HCT116 (cell line): ENCODE results near the gene CCDC106. TPM values are rescaled to one million over a fixed set of nuclear protein-coding genes. Genes with fewer than 3 reads are reported as not detected.
A peak's percentile ranks its signal among the peaks of the same experiment; 100 is the strongest.

Experiments
- ATAC-seq: fragments of 200-7000 bp; cut with Tn5 transposase; 2 replicates; pipeline ENCODE4 v1.9.1; 2020; ENCODE audit warnings: mild to moderate bottlenecking, moderate library complexity
- BruUV-seq: library from RNA; stranded (reverse); fragments of 400-500 nt; replicated peaks from 2 replicates; lab custom pipeline; 2021; lab: Mats Ljungman, UMichigan
- CTCF ChIA-PET: fragments of 300-600 bp; sonication (Branson Sonifier 250); formaldehyde crosslinking; loops from one replicate; lab custom pipeline; 2021; ENCODE audit warnings: antibody characterized with exemption; lab: Charles Lee
- POLR2A ChIA-PET: fragments of 300-600, 350-600 bp; sonication (Branson Sonifier 250); formaldehyde crosslinking; loops from one replicate; lab custom pipeline; 2021; ENCODE audit warnings: antibody characterized with exemption; lab: Charles Lee
- RAD21 ChIA-PET, 2 experiments: fragments of 300-600 bp; sonication (Branson Sonifier 250); formaldehyde crosslinking; loops; one replicate each; lab custom pipeline; 2023; ENCODE audit warnings: low total read pairs in 2 of 2; ENCODE audit not compliant: uncharacterized antibody in 2 of 2, unreplicated experiment in 2 of 2, low non-redundant PET in 1 of 2; lab: Charles Lee
- DNase-seq: peaks from one replicate; pipeline ENCODE4 v3.0.0-alpha.2; 2010; ENCODE audit warnings: low read depth, low spot score
- H2AFZ ChIP-seq: fragments of 200-600 bp; shearing (Covaris generic), sonication (generic); 2 replicates; pipeline ENCODE4 v1.6.1; 2017; ENCODE audit warnings: low read depth, mixed run types, mixed read lengths, antibody characterized with exemption, low read length; ENCODE audit not compliant: poor library complexity, severe bottlenecking
- H3K27ac ChIP-seq: 2 replicates; pipeline ENCODE4 v1.5.1; 2012; ENCODE audit warnings: low read depth, low read length
- H3K27me3 ChIP-seq: fragments of 200-600 bp; sonication (generic); 2 replicates; pipeline ENCODE4 v1.6.1; 2016; ENCODE audit warnings: mixed run types, low read length, mixed read lengths; ENCODE audit not compliant: insufficient read depth
- H3K36me3 ChIP-seq, 2 experiments: fragments of 200-500 bp in 1 of 2; fragments of 200-600 bp in 1 of 2; sonication (Bioruptor generic) in 1 of 2; sonication (generic) in 1 of 2; 2 replicates each; pipeline versions ENCODE4 v1.5.1 to v1.6.1; 2014 to 2016; ENCODE audit warnings: low read length in 2 of 2, inconsistent platforms in 1 of 2, mixed read lengths in 1 of 2, mixed run types in 1 of 2; ENCODE audit not compliant: insufficient read depth in 2 of 2, control insufficient read depth in 1 of 2
- H3K4me1 ChIP-seq, 2 experiments: fragments of 200-600 bp in 1 of 2; sonication (generic) in 1 of 2; 2 replicates each; pipeline versions ENCODE4 v1.5.1 to v1.6.1; 2012 to 2017; ENCODE audit warnings: low read length in 2 of 2, inconsistent platforms in 1 of 2, mild to moderate bottlenecking in 1 of 2, mixed read lengths in 1 of 2, mixed run types in 1 of 2, moderate library complexity in 1 of 2; ENCODE audit not compliant: insufficient read depth in 2 of 2, control insufficient read depth in 1 of 2
- H3K4me2 ChIP-seq: fragments of 200-600 bp; sonication (generic); 2 replicates; pipeline ENCODE4 v1.6.1; 2017; ENCODE audit warnings: mixed run types, low read length, mixed read lengths
- H3K4me3 ChIP-seq, 2 experiments: fragments of 200-600 bp in 1 of 2; sonication (generic) in 1 of 2; replicated peaks in 1 of 2; 2 replicates each; pipeline ENCODE4 v1.5.1; 2011 to 2016; ENCODE audit warnings: low read length in 2 of 2, control low read depth in 1 of 2, low read depth in 1 of 2, mild to moderate bottlenecking in 1 of 2, mixed read lengths in 1 of 2, mixed run types in 1 of 2
- H3K79me2 ChIP-seq: fragments of 200-600 bp; sonication (generic); 2 replicates; pipeline ENCODE4 v1.6.1; 2017; ENCODE audit warnings: mild to moderate bottlenecking, mixed run types, low read length, moderate library complexity, mixed read lengths; ENCODE audit not compliant: insufficient read depth
- H3K9ac ChIP-seq: fragments of 200-600 bp; sonication (generic); 2 replicates; pipeline ENCODE4 v1.6.1; 2016; ENCODE audit warnings: low read length, mixed read lengths
- H3K9me2 ChIP-seq: fragments of 200-600 bp; sonication (generic), shearing (Covaris generic); 2 replicates; pipeline ENCODE4 v1.6.1; 2017; ENCODE audit warnings: mixed run types, mild to moderate bottlenecking, moderate library complexity; ENCODE audit not compliant: insufficient read depth
- H3K9me3 ChIP-seq, 2 experiments: fragments of 200-500 bp in 1 of 2; fragments of 200-600 bp in 1 of 2; sonication (Bioruptor generic) in 1 of 2; sonication (generic) in 1 of 2; 2 replicates each; pipeline ENCODE4 v1.6.1; 2014 to 2017; ENCODE audit warnings: low read length in 2 of 2, mixed read lengths in 2 of 2, inconsistent platforms in 1 of 2, low read depth in 1 of 2, mild to moderate bottlenecking in 1 of 2, mixed run types in 1 of 2, moderate library complexity in 1 of 2; ENCODE audit not compliant: control insufficient read depth in 1 of 2, insufficient read depth in 1 of 2
- H4K20me1 ChIP-seq: fragments of 200-600 bp; sonication (generic), shearing (Covaris generic); 2 replicates; pipeline ENCODE4 v1.6.1; 2017; ENCODE audit warnings: mixed run types, mild to moderate bottlenecking, moderate library complexity; ENCODE audit not compliant: insufficient read depth
- CBX3 ChIP-seq: IDR thresholded peaks from 2 replicates; pipeline ENCODE4 v1.6.1; 2012; ENCODE audit warnings: low read depth
- CEBPB ChIP-seq: IDR thresholded peaks from 2 replicates; pipeline ENCODE4 v1.6.1; 2012; ENCODE audit warnings: low read depth
- EGR1 ChIP-seq: IDR thresholded peaks from 2 replicates; pipeline ENCODE4 v1.6.1; 2012; ENCODE audit warnings: low read depth
- ELF1 ChIP-seq: IDR thresholded peaks from 2 replicates; pipeline ENCODE4 v1.6.1; 2012; ENCODE audit warnings: low read depth, borderline replicate concordance
- EZH2 ChIP-seq: fragments of 200-600 bp; sonication (generic); IDR thresholded peaks from 2 replicates; pipeline ENCODE4 v1.6.1; 2017; ENCODE audit warnings: antibody characterized with exemption, mixed run types
- FOSL1 ChIP-seq: IDR thresholded peaks from 2 replicates; pipeline ENCODE4 v1.6.1; 2012; ENCODE audit warnings: low read depth
- JUND ChIP-seq: IDR thresholded peaks from 2 replicates; pipeline ENCODE4 v1.6.1; 2012
- POLR2A ChIP-seq: IDR thresholded peaks from 2 replicates; pipeline ENCODE4 v1.7.0; 2011; ENCODE audit warnings: borderline replicate concordance; ENCODE audit not compliant: insufficient read depth, insufficient read length; ENCODE audit errors: extremely low read depth
- POLR2AphosphoS5 ChIP-seq: IDR thresholded peaks from 2 replicates; pipeline ENCODE4 v1.6.1; 2011; ENCODE audit warnings: mild to moderate bottlenecking, low read depth, low read length, moderate library complexity
- REST ChIP-seq: IDR thresholded peaks from 2 replicates; pipeline ENCODE4 v1.6.1; 2012; ENCODE audit warnings: low read depth
- SIN3A ChIP-seq: IDR thresholded peaks from 2 replicates; pipeline ENCODE4 v1.6.1; 2012; ENCODE audit warnings: low read depth
- SP1 ChIP-seq: IDR thresholded peaks from 2 replicates; pipeline ENCODE4 v1.6.1; 2012; ENCODE audit warnings: low read depth
- SRF ChIP-seq: IDR thresholded peaks from 2 replicates; pipeline ENCODE4 v1.6.1; 2012; ENCODE audit warnings: low read depth
- YY1 ChIP-seq: IDR thresholded peaks from 2 replicates; pipeline ENCODE4 v1.6.1; 2011; ENCODE audit warnings: low read length, low read depth, moderate library complexity, mild to moderate bottlenecking; ENCODE audit not compliant: insufficient replicate concordance; ENCODE audit errors: extremely low read depth
- ZBTB33 ChIP-seq: IDR thresholded peaks from 2 replicates; pipeline ENCODE4 v1.6.1; 2011; ENCODE audit warnings: mild to moderate bottlenecking, low read length, moderate library complexity; ENCODE audit not compliant: insufficient replicate concordance; ENCODE audit errors: extremely low read depth
- ZFX ChIP-seq: fragments of 450-650 bp; IDR thresholded peaks from 2 replicates; pipeline ENCODE4 v1.6.1; 2017
- intact Hi-C: fragments of 100-400 bp; cut with micrococcal nuclease; formaldehyde crosslinking; loops from 2 replicates; pipeline ENCODE4 v1.10.0; 2022
- total RNA-seq: library from RNA; stranded (reverse); gene quantifications from one replicate; pipeline ENCODE4 v1.2.1, GENCODE V29; 2021; ENCODE audit not compliant: unreplicated experiment
- TF ChIP-seq, protein P1 (sequence below): IDR thresholded peaks from 2 replicates; pipeline ENCODE4 v1.6.1; 2012
- TF ChIP-seq, protein P2 (sequence below): IDR thresholded peaks from 2 replicates; pipeline ENCODE4 v1.6.1; 2012

CCDC106 gene
- total RNA-seq, 1 experiment from 2014 or later: 1.0 TPM

DNA sequence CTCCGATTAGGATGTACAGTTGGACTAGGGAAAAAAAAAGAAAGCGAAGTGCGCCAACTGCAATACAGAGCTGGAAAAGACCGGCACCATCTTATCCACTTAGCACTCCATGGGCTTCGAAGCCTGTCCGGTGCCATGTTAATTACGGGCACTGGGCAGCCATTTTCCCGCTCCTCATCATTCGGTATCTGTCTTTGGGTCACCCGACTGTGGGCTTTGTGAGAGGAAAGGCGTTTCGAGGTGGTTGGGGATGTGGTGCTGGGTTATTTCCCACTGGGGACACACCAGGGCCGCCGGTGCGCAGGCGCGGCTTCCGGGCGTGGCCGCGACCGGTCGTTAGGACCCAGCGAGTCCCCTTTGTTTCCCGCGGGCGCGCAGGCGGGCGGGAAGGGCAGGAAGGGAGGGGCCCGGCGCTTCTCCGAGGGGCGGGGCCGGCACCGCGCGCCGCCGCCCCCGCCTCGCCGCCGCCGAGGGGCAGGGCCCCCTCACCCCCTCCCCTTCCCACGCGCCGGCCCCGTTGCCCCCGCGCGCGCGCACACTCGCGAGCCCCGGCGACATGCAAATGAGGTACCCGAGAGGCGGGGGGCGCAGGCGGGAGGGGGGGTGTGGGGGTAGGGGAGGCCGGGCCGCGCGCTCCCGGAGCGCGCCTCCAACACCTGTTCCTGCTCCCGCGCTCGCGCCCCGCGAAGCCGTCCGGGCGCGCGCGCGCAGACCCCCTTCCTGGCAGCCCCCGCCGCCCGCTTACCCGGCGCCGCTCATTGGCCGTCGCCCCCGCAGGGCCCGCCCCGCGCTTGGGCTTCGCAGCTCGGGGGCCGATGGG is 48.0 kb upstream of the CCDC106 start, which contains the start of gene ZNF524:
Gene ZNF524, plus strand, starts transcription at position 447 of the 820 bp plus-strand sequence. CDS start 1,825 bp downstream, outside the sequence.
- no peaks in the 10 kb centered on the region for H3K27me3 ChIP-seq
- peaks cover 27 to 45% of the 10 kb centered on the region in 2 experiments for H3K4me1 ChIP-seq
- no peaks in the 10 kb centered on the region for H4K20me1 ChIP-seq
- ATAC-seq (peak; percentile 46), DNase-seq (peak; percentile 82)
- RAD21 ChIA-PET: interaction anchor here (0.6 kb wide), 2 partner anchors 20 to 85 kb away, joined by 3 read pairs; no protein-coding TSS in a partner anchor
- intact Hi-C loops: loop anchor here (1.0 kb wide), 1 partner anchor 24 kb away; the partner anchor contains the start of gene ZNF784
- BruUV-seq: no TSS peak
- H3K27ac ChIP-seq: peak within 1 kb of the TSS; percentile 83
- H3K9me2 ChIP-seq: no peaks in the 10 kb centered on the region
- H3K4me2 ChIP-seq: peak within 1 kb of the TSS; percentile 96
- CTCF ChIA-PET: interaction anchor here (1.1 to 2.5 kb wide), 4 partner anchors 32 to 133 kb away, joined by 5 to 14 read pairs (median 6); no protein-coding TSS in a partner anchor
- peak within 1 kb of the TSS; percentile 57 for H2AFZ ChIP-seq
- no peaks in the 10 kb centered on the region for H3K9me3 ChIP-seq
- H3K36me3 ChIP-seq: peaks cover 3 to 14% of the 10 kb centered on the region in 2 experiments
- POLR2A ChIA-PET: interaction anchor here (0.8 to 1.8 kb wide), 9 partner anchors 9 to 124 kb away, joined by 3 to 9 read pairs (median 5); partner anchors contain the start of genes U2AF2, ZNF628 and ZNF784
- H3K4me3 ChIP-seq: peak within 1 kb of the TSS; percentile 56 to 67
- H3K79me2 ChIP-seq: peaks cover 4% of the 10 kb centered on the region; the same call in 1 of the 2 replicates
- peak within 1 kb of the TSS; percentile 80 for H3K9ac ChIP-seq
- TF ChIP-seq EZH2 (no peak), ZBTB33 (no peak), POLR2A (peak; percentile 50), YY1 (peak; percentile 90), JUND (no peak), CEBPB (no peak), POLR2AphosphoS5 (peak; percentile 44; the same call in 1 of the 2 replicates), CBX3 (no peak; the same call in none of the 2 replicates), SP1 (peak; percentile 76), REST (no peak), ELF1 (no peak; the same call in 1 of the 2 replicates), FOSL1 (no peak; the same call in none of the 2 replicates), SRF (no peak; the same call in 1 of the 2 replicates), SIN3A (0 out of 2 replicates have a peak, but pooled peaks have one; percentile 34), ZFX (no peak), EGR1 (peak; percentile 90)
- TF ChIP-seq, protein P1, sequence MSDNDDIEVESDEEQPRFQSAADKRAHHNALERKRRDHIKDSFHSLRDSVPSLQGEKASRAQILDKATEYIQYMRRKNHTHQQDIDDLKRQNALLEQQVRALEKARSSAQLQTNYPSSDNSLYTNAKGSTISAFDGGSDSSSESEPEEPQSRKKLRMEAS: peak; percentile 72; the same call in 1 of the 2 replicates
- TF ChIP-seq, protein P2, sequence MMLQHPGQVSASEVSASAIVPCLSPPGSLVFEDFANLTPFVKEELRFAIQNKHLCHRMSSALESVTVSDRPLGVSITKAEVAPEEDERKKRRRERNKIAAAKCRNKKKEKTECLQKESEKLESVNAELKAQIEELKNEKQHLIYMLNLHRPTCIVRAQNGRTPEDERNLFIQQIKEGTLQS: no peak
